ENCODE measurements around the gene PLCL1. TPM values are rescaled to one million over a fixed set of nuclear protein-coding genes. Genes with fewer than 3 reads are reported as not detected.

PLCL1 gene
- total RNA-seq, 1 donor from 2014 or later, result 78.6 TPM

- no peak for TF ChIP-seq CTCF (IDR thresholded peaks at IDR 0.05; ENCODE audit: borderline replicate concordance)
- Histone ChIP-seq H3K4me1 (peaks cover 42% of the 10 kb centered on the region), H3K9me3 (replicated peaks) (peaks cover 8% of the 10 kb centered on the region), H3K27me3 (ENCODE audit: low read depth) (no peaks in the 10 kb centered on the region), H3K27ac (replicated peaks) (no peak overlapping the region), H3K36me3 (no peaks in the 10 kb centered on the region), H3K4me3 (no peak overlapping the region)
- no peak for DNase-seq
- intact Hi-C loops (cut with micrococcal nuclease), result no loop called here
These were observed 34.9 kb downstream of the PLCL1 start for GRCh38 chr2:197839327-197839726.

DNA sequence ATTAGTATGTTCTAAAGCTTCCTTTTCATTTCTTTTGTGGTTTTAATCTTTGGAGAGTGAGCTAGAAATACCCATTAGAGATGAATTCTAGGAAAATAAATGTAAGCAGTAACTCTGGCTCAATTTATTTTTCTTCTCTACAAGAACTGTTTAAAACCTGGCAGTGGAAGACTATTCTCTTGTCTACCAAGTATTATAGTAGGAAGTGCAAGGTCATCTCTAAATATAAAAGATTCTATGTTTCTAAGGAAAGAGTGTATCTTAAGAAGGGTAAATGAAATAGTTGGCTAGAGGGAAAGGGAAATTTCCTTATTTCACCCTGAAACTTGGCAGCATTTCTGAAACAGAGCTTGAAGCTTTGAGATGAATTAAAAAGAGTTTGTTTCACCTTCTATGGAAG, 35.5 kb downstream of the PLCL1 start:
- Histone ChIP-seq H3K4me3 (no peak overlapping the region), H3K36me3 (no peaks in the 10 kb centered on the region), H3K4me1 (peaks cover 41% of the 10 kb centered on the region), H3K27me3 (ENCODE audit: low read depth) (no peaks in the 10 kb centered on the region), H3K9me3 (replicated peaks) (peaks cover 3% of the 10 kb centered on the region), H3K27ac (replicated peaks) (no peak overlapping the region)
- DNase-seq, result no peak
- no peak for TF ChIP-seq CTCF (IDR thresholded peaks at IDR 0.05; ENCODE audit: borderline replicate concordance)
- intact Hi-C loops (cut with micrococcal nuclease), result no loop called here

DNA sequence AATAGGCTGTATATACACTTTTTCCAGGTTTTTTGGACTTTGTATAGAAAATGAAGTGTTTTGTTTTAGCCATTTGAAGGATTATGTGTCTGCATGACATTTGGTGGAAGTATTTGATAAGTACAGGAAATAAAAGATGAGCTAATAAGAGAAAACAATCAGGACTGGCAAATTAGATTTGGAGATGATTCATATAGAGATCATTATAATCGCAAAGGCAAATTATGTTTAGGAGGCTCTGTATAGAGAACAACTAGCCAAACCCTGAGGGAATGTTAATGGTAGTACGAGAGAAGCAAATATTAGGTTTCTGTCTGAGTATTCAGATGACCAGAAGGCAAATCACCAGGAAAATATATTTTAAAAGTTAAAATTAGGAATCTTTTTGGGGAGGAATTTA, 41.7 kb downstream of the PLCL1 start:
- DNase-seq, result no peak
- TF ChIP-seq CTCF (IDR thresholded peaks at IDR 0.05; ENCODE audit: borderline replicate concordance), result no peak
- Histone ChIP-seq H3K4me1 (peaks cover 56% of the 10 kb centered on the region), H3K36me3 (no peaks in the 10 kb centered on the region), H3K4me3 (no peak overlapping the region), H3K27ac (replicated peaks) (peak overlapping the region; percentile 53), H3K27me3 (ENCODE audit: low read depth) (no peaks in the 10 kb centered on the region), H3K9me3 (replicated peaks) (no peaks in the 10 kb centered on the region)
- intact Hi-C loops (cut with micrococcal nuclease), result no loop called here

GRCh38 chr2:197846777-197847176, 42.4 kb downstream of the PLCL1 start:
- Histone ChIP-seq H3K27me3 (ENCODE audit: low read depth) (no peaks in the 10 kb centered on the region), H3K9me3 (replicated peaks) (no peaks in the 10 kb centered on the region), H3K4me3 (no peak overlapping the region), H3K27ac (replicated peaks) (peak overlapping the region; percentile 53), H3K4me1 (peaks cover 62% of the 10 kb centered on the region), H3K36me3 (no peaks in the 10 kb centered on the region)
- DNase-seq, result no peak
- no peak for TF ChIP-seq CTCF (IDR thresholded peaks at IDR 0.05; ENCODE audit: borderline replicate concordance)
- intact Hi-C loops (cut with micrococcal nuclease), result no loop called here

GRCh38 chr2:197847651-197848401, 43.4 kb downstream of the PLCL1 start:
- Histone ChIP-seq H3K9me3 (replicated peaks) (no peaks in the 10 kb centered on the region), H3K4me3 (no peak overlapping the region), H3K36me3 (no peaks in the 10 kb centered on the region), H3K27ac (replicated peaks) (peak overlapping the region; percentile 53), H3K4me1 (peaks cover 73% of the 10 kb centered on the region), H3K27me3 (ENCODE audit: low read depth) (no peaks in the 10 kb centered on the region)
- intact Hi-C loops (cut with micrococcal nuclease), result no loop called here
- no peak for TF ChIP-seq CTCF (IDR thresholded peaks at IDR 0.05; ENCODE audit: borderline replicate concordance)
- DNase-seq, result no peak

Data from left ventricle myocardium inferior (tissue), 1 donor.